Mesendoderm (in vitro differentiated cells): Measurements from ENCODE around the gene LAMC2.

Source experiments
- DNase-seq: peaks from one replicate; pipeline ENCODE4 v3.0.0; 2013
- H2AK5ac ChIP-seq: 2 replicates; pipeline ENCODE4 v1.6.1; 2013; ENCODE audit warnings: low read length, inconsistent platforms
- H2BK120ac ChIP-seq: 2 replicates; pipeline ENCODE4 v1.6.1; 2013; ENCODE audit warnings: low read depth, mild to moderate bottlenecking, low read length, moderate library complexity, mixed read lengths
- H2BK15ac ChIP-seq: replicated peaks from 2 replicates; pipeline ENCODE4 v1.6.1; 2013; ENCODE audit warnings: low read depth, mild to moderate bottlenecking, moderate library complexity
- H2BK5ac ChIP-seq: 2 replicates; pipeline ENCODE4 v1.6.1; 2013; ENCODE audit warnings: low read length, inconsistent platforms
- H3K18ac ChIP-seq: 2 replicates; pipeline ENCODE4 v1.6.1; 2013; ENCODE audit warnings: mild to moderate bottlenecking, low read length, mixed read lengths
- H3K23ac ChIP-seq: one replicate; pipeline ENCODE4 v1.6.1; 2013; ENCODE audit warnings: low read length
- H3K27ac ChIP-seq: 2 replicates; pipeline ENCODE4 v1.5.1; 2013; ENCODE audit warnings: low read depth, mild to moderate bottlenecking, inconsistent platforms, low read length, moderate library complexity
- H3K27me3 ChIP-seq: 2 replicates; pipeline ENCODE4 v1.6.1; 2013; ENCODE audit warnings: low read length, control low read depth, mild to moderate bottlenecking, inconsistent platforms; ENCODE audit not compliant: insufficient read depth, poor library complexity
- H3K36me3 ChIP-seq: 2 replicates; pipeline ENCODE4 v1.6.1; 2013; ENCODE audit warnings: low read length, inconsistent platforms; ENCODE audit not compliant: control insufficient read depth, insufficient read depth
- H3K4ac ChIP-seq: one replicate; pipeline ENCODE4 v1.6.1; 2013; ENCODE audit warnings: low read depth, mild to moderate bottlenecking, low read length, moderate library complexity
- H3K4me1 ChIP-seq: 2 replicates; pipeline ENCODE4 v1.6.1; 2013; ENCODE audit warnings: low read depth, low read length, inconsistent platforms; ENCODE audit not compliant: control insufficient read depth
- H3K4me2 ChIP-seq: 2 replicates; pipeline ENCODE4 v1.6.1; 2013; ENCODE audit warnings: low read length
- H3K4me3 ChIP-seq: 2 replicates; pipeline ENCODE4 v1.5.1; 2013; ENCODE audit warnings: mild to moderate bottlenecking, low read length
- H3K56ac ChIP-seq: one replicate; pipeline ENCODE4 v1.6.1; 2013; ENCODE audit warnings: low read length
- H3K79me1 ChIP-seq: 2 replicates; pipeline ENCODE4 v1.6.1; 2013; ENCODE audit warnings: low read length, inconsistent platforms
- H3K79me2 ChIP-seq: 2 replicates; pipeline ENCODE4 v1.6.1; 2013; ENCODE audit warnings: mild to moderate bottlenecking, low read length; ENCODE audit not compliant: control insufficient read depth, insufficient read depth
- H3K9ac ChIP-seq: 2 replicates; pipeline ENCODE4 v1.6.1; 2013; ENCODE audit warnings: low read length, inconsistent platforms
- H4K5ac ChIP-seq: one replicate; pipeline ENCODE4 v1.6.1; 2013; ENCODE audit warnings: low read length
- H4K8ac ChIP-seq: one replicate; pipeline ENCODE4 v1.6.1; 2013; ENCODE audit warnings: low read depth, mild to moderate bottlenecking, control low read depth, low read length, moderate library complexity
- WGBS: extraction: QIAGEN DNeasy Blood & Tissue Kit; methylation state at CpG from one replicate; pipeline ENCODE4 v1.1.7; 2013; ENCODE audit warnings: low lambda C conversion rate, missing lambda C conversion rate; ENCODE audit not compliant: insufficient coverage; ENCODE audit errors: extremely low coverage; 5-methylcytosine and 5-hydroxymethylcytosine counted together

Gene LAMC2

DNA sequence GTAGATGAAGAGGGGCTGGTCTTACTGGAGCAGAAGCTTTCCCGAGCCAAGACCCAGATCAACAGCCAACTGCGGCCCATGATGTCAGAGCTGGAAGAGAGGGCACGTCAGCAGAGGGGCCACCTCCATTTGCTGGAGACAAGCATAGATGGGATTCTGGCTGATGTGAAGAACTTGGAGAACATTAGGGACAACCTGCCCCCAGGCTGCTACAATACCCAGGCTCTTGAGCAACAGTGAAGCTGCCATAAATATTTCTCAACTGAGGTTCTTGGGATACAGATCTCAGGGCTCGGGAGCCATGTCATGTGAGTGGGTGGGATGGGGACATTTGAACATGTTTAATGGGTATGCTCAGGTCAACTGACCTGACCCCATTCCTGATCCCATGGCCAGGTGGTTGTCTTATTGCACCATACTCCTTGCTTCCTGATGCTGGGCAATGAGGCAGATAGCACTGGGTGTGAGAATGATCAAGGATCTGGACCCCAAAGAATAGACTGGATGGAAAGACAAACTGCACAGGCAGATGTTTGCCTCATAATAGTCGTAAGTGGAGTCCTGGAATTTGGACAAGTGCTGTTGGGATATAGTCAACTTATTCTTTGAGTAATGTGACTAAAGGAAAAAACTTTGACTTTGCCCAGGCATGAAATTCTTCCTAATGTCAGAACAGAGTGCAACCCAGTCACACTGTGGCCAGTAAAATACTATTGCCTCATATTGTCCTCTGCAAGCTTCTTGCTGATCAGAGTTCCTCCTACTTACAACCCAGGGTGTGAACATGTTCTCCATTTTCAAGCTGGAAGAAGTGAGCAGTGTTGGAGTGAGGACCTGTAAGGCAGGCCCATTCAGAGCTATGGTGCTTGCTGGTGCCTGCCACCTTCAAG lies 57.3 kb downstream of the LAMC2 start:
- H3K23ac ChIP-seq = no peak overlapping the region

GRCh38 chr1:183244466-183244865 lies 58.4 kb downstream of the LAMC2 start:
- Histone ChIP-seq H4K5ac (no peak overlapping the region), H3K27ac (no peak overlapping the region), H3K27me3 (no peaks in the 10 kb centered on the region), H2BK15ac (no peak overlapping the region), H3K4me2 (no peak overlapping the region), H3K79me1 (no peaks in the 10 kb centered on the region), H3K23ac (no peak overlapping the region), H3K56ac (no peak overlapping the region), H2AK5ac (no peak overlapping the region), H3K18ac (no peak overlapping the region), H3K4me1 (no peaks in the 10 kb centered on the region), H3K36me3 (no peaks in the 10 kb centered on the region), H3K4ac (no peak overlapping the region), H3K79me2 (no peaks in the 10 kb centered on the region), H3K9ac (no peak overlapping the region), H4K8ac (no peak overlapping the region), H3K4me3 (no peak overlapping the region), H2BK120ac (no peak overlapping the region), H2BK5ac (no peak overlapping the region)
- DNase-seq = no peak
- no CpG with 5 or more reads among the region's 1 CpG for WGBS

More for the DNA sequence above, 57.3 kb downstream of the LAMC2 start:
- Histone ChIP-seq H3K4me1 (no peaks in the 10 kb centered on the region), H2BK5ac (no peak overlapping the region), H2AK5ac (no peak overlapping the region), H4K8ac (no peak overlapping the region), H3K18ac (no peak overlapping the region), H3K27me3 (no peaks in the 10 kb centered on the region), H2BK15ac (no peak overlapping the region), H3K27ac (no peak overlapping the region), H3K36me3 (no peaks in the 10 kb centered on the region), H2BK120ac (no peak overlapping the region), H3K79me1 (no peaks in the 10 kb centered on the region), H3K79me2 (no peaks in the 10 kb centered on the region), H3K4me3 (no peak overlapping the region), H3K4ac (no peak overlapping the region), H4K5ac (no peak overlapping the region), H3K9ac (no peak overlapping the region), H3K4me2 (no peak overlapping the region), H3K56ac (no peak overlapping the region)
- WGBS = no CpG with 5 or more reads among the region's 5 CpGs
- no peak for DNase-seq

DNA sequence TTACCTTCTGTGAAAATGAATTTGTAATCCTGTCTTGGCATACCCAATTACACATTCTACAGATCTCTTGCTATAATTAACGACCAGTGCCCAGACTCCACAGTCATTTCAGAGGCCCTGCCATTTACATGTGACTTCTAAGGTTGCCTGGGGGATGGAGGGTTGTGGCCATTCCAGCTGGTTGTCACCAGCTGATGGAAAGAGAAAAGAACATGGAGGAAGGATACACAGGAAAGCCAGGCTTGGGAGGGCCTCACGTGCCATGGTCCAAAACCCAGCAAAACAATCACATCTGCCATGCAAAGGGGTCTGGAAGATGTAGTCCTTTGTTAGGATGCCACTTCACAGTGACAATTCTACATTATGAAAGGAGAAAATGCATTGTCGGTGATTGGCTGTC lies 59.3 kb downstream of the LAMC2 start:
- H3K4me1 ChIP-seq = no peaks in the 10 kb centered on the region
- H3K36me3 ChIP-seq = no peaks in the 10 kb centered on the region
- no CpG with 5 or more reads among the region's 3 CpGs for WGBS
- H3K79me1 ChIP-seq = no peaks in the 10 kb centered on the region
- H3K4ac ChIP-seq = no peak overlapping the region
- no peak overlapping the region for H3K56ac ChIP-seq
- no peak overlapping the region for H3K4me2 ChIP-seq
- DNase-seq = no peak
- H3K18ac ChIP-seq = no peak overlapping the region
- no peaks in the 10 kb centered on the region for H3K27me3 ChIP-seq
- H3K4me3 ChIP-seq = no peak overlapping the region
- H3K9ac ChIP-seq = no peak overlapping the region
- no peak overlapping the region for H2BK5ac ChIP-seq
- no peak overlapping the region for H4K5ac ChIP-seq
- no peak overlapping the region for H2BK120ac ChIP-seq
- H3K27ac ChIP-seq = no peak overlapping the region
- H3K79me2 ChIP-seq = no peaks in the 10 kb centered on the region
- H2BK15ac ChIP-seq = no peak overlapping the region
- H3K23ac ChIP-seq = no peak overlapping the region
- no peak overlapping the region for H2AK5ac ChIP-seq
- H4K8ac ChIP-seq = no peak overlapping the region

DNA sequence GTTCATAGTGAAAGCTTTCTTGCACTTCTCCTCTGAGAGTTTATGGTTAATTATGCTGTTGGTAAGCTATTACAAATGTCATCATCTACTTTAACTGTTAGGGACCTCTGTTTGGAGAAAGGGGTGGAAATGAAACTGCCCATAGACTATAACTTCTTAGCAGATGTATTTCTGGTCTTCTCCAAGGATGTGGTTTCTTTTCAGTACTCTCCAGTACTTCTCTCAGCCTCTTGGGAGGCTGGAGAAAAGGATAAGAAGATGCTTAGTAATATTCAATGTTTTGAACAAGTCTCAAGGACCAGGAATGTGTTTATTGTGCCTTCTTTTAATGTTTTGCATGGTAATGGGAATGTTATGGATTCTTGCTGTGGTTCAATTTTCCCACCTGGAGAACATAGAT lies 60.4 kb downstream of the LAMC2 start:
- Histone ChIP-seq H3K23ac (no peak overlapping the region), H4K8ac (no peak overlapping the region), H3K79me2 (no peaks in the 10 kb centered on the region)

GRCh38 chr1:183247066-183247465 lies 61.0 kb downstream of the LAMC2 start:
- no peak for DNase-seq
- H3K23ac ChIP-seq = no peak overlapping the region
- no peaks in the 10 kb centered on the region for H3K4me1 ChIP-seq
- no peak overlapping the region for H3K4me2 ChIP-seq
- H3K4ac ChIP-seq = no peak overlapping the region
- no peaks in the 10 kb centered on the region for H3K27me3 ChIP-seq
- no peak overlapping the region for H3K56ac ChIP-seq
- no peak overlapping the region for H2BK120ac ChIP-seq
- H3K79me2 ChIP-seq = no peaks in the 10 kb centered on the region
- no peak overlapping the region for H3K27ac ChIP-seq
- no peak overlapping the region for H2BK15ac ChIP-seq
- H2BK5ac ChIP-seq = no peak overlapping the region
- H3K18ac ChIP-seq = no peak overlapping the region
- WGBS = no CpG with 5 or more reads among the region's 11 CpGs
- no peak overlapping the region for H2AK5ac ChIP-seq
- no peak overlapping the region for H3K4me3 ChIP-seq
- H3K79me1 ChIP-seq = no peaks in the 10 kb centered on the region
- no peaks in the 10 kb centered on the region for H3K36me3 ChIP-seq
- no peak overlapping the region for H4K8ac ChIP-seq
- H3K9ac ChIP-seq = no peak overlapping the region
- H4K5ac ChIP-seq = no peak overlapping the region

More for the DNA sequence above, 60.4 kb downstream of the LAMC2 start:
- Histone ChIP-seq H3K27me3 (no peaks in the 10 kb centered on the region), H3K18ac (no peak overlapping the region), H3K4me2 (no peak overlapping the region), H3K79me1 (no peaks in the 10 kb centered on the region), H3K36me3 (no peaks in the 10 kb centered on the region), H3K56ac (no peak overlapping the region), H3K27ac (no peak overlapping the region), H3K4me3 (no peak overlapping the region), H2AK5ac (no peak overlapping the region), H3K4me1 (no peaks in the 10 kb centered on the region), H2BK5ac (no peak overlapping the region), H3K4ac (no peak overlapping the region), H3K9ac (no peak overlapping the region), H2BK15ac (no peak overlapping the region), H4K5ac (no peak overlapping the region), H2BK120ac (no peak overlapping the region)
- no peak for DNase-seq

GRCh38 chr1:183247484-183247883 lies 61.4 kb downstream of the LAMC2 start:
- no peak overlapping the region for H4K8ac ChIP-seq
- no peak overlapping the region for H3K23ac ChIP-seq
- no peaks in the 10 kb centered on the region for H3K36me3 ChIP-seq
- no peak overlapping the region for H3K27ac ChIP-seq
- H3K4me1 ChIP-seq = no peaks in the 10 kb centered on the region
- H2AK5ac ChIP-seq = no peak overlapping the region
- no peak overlapping the region for H2BK5ac ChIP-seq
- no peak overlapping the region for H2BK15ac ChIP-seq
- DNase-seq = no peak
- H4K5ac ChIP-seq = no peak overlapping the region
- no peak overlapping the region for H3K18ac ChIP-seq
- H3K27me3 ChIP-seq = no peaks in the 10 kb centered on the region
- H3K4me2 ChIP-seq = no peak overlapping the region
- H3K4me3 ChIP-seq = no peak overlapping the region
- no peak overlapping the region for H3K9ac ChIP-seq
- WGBS = no CpG with 5 or more reads among the region's 3 CpGs
- no peaks in the 10 kb centered on the region for H3K79me2 ChIP-seq
- no peak overlapping the region for H3K4ac ChIP-seq
- no peak overlapping the region for H2BK120ac ChIP-seq
- H3K56ac ChIP-seq = no peak overlapping the region
- H3K79me1 ChIP-seq = no peaks in the 10 kb centered on the region
